ES-I3 (cell line): ENCODE data around the gene FSD1L.
"Not testable (repeated sequence)": the region's sequence is repeated elsewhere in the genome, so short reads cannot be mapped to it uniquely, and the experiment has no call there.

Source experiments
- H3K36me3 ChIP-seq: 2 replicates; pipeline ENCODE4 v1.6.1; 2013; ENCODE audit warnings: mild to moderate bottlenecking, low read length, control low read depth, moderate library complexity; ENCODE audit not compliant: insufficient read depth
- H3K4me1 ChIP-seq: 2 replicates; pipeline ENCODE4 v1.6.1; 2013; ENCODE audit warnings: mild to moderate bottlenecking, control low read depth, low read length; ENCODE audit not compliant: insufficient read depth
- H3K9ac ChIP-seq: 2 replicates; pipeline ENCODE4 v1.6.1; 2013; ENCODE audit warnings: low read depth, mild to moderate bottlenecking, low read length, moderate library complexity
- H3K9me3 ChIP-seq: 2 replicates; pipeline ENCODE4 v1.6.1; 2013; ENCODE audit warnings: mild to moderate bottlenecking, low read length, moderate library complexity; ENCODE audit not compliant: control insufficient read depth, insufficient read depth

The FSD1L gene

GRCh38 chr9:105484226-105484625 lies 36.4 kb downstream of the FSD1L start:
- Histone ChIP-seq H3K9me3 (no peaks in the 10 kb centered on the region), H3K4me1 (no peaks in the 10 kb centered on the region), H3K36me3 (no peaks in the 10 kb centered on the region), H3K9ac (no peak overlapping the region)

GRCh38 chr9:105485131-105485530 lies 37.3 kb downstream of the FSD1L start:
- Histone ChIP-seq H3K9ac (no peak overlapping the region), H3K4me1 (no peaks in the 10 kb centered on the region), H3K36me3 (no peaks in the 10 kb centered on the region), H3K9me3 (no peaks in the 10 kb centered on the region)

- no peaks in the 10 kb centered on the region for H3K36me3 ChIP-seq
- no peaks in the 10 kb centered on the region for H3K9me3 ChIP-seq
- no peaks in the 10 kb centered on the region for H3K4me1 ChIP-seq
- no peak overlapping the region for H3K9ac ChIP-seq
Measured at GRCh38 chr9:105496826-105497225, 49.0 kb downstream of the FSD1L start.

GRCh38 chr9:105497704-105498103 lies 49.9 kb downstream of the FSD1L start:
- H3K9ac ChIP-seq, result no peak overlapping the region
- H3K4me1 ChIP-seq, result no peaks in the 10 kb centered on the region
- H3K9me3 ChIP-seq, result no peaks in the 10 kb centered on the region
- H3K36me3 ChIP-seq, result no peaks in the 10 kb centered on the region

- Histone ChIP-seq H3K4me1 (peaks cover 8% of the 10 kb centered on the region; the same call in 1 of the 2 replicates), H3K9ac (no peak overlapping the region), H3K9me3 (no peaks in the 10 kb centered on the region), H3K36me3 (no peaks in the 10 kb centered on the region)
Measured at GRCh38 chr9:105500108-105500766, 52.4 kb downstream of the FSD1L start.

- Histone ChIP-seq H3K9ac (no peak overlapping the region), H3K4me1 (peaks cover 8% of the 10 kb centered on the region; the same call in 1 of the 2 replicates), H3K9me3 (no peaks in the 10 kb centered on the region), H3K36me3 (no peaks in the 10 kb centered on the region)
Measured at GRCh38 chr9:105501414-105501813, 53.6 kb downstream of the FSD1L start.

GRCh38 chr9:105502276-105502675 lies 54.4 kb downstream of the FSD1L start:
- Histone ChIP-seq H3K9me3 (no peaks in the 10 kb centered on the region), H3K4me1 (peaks cover 8% of the 10 kb centered on the region; the same call in 1 of the 2 replicates)

GRCh38 chr9:105503881-105504280 lies 56.0 kb downstream of the FSD1L start:
- peaks cover 8% of the 10 kb centered on the region; the same call in 1 of the 2 replicates for H3K4me1 ChIP-seq
- H3K9ac ChIP-seq, result no peak overlapping the region
- H3K36me3 ChIP-seq, result no peaks in the 10 kb centered on the region
- H3K9me3 ChIP-seq, result no peaks in the 10 kb centered on the region

More at GRCh38 chr9:105502276-105502675, 54.4 kb downstream of the FSD1L start:
- no peak overlapping the region for H3K9ac ChIP-seq
- H3K36me3 ChIP-seq, result no peaks in the 10 kb centered on the region

GRCh38 chr9:105507096-105507790 lies 59.4 kb downstream of the FSD1L start:
- no peaks in the 10 kb centered on the region for H3K36me3 ChIP-seq

GRCh38 chr9:105508530-105508929 lies 60.7 kb downstream of the FSD1L start:
- Histone ChIP-seq H3K9me3 (no peaks in the 10 kb centered on the region), H3K36me3 (no peaks in the 10 kb centered on the region), H3K9ac (no peak overlapping the region), H3K4me1 (peaks cover 8% of the 10 kb centered on the region; the same call in 1 of the 2 replicates)

More at GRCh38 chr9:105507096-105507790, 59.4 kb downstream of the FSD1L start:
- H3K9me3 ChIP-seq, result no peaks in the 10 kb centered on the region
- H3K4me1 ChIP-seq, result peaks cover 8% of the 10 kb centered on the region; the same call in 1 of the 2 replicates
- H3K9ac ChIP-seq, result no peak overlapping the region

GRCh38 chr9:105510024-105510423 lies 62.2 kb downstream of the FSD1L start:
- Histone ChIP-seq H3K9me3 (no peaks in the 10 kb centered on the region), H3K4me1 (no peaks in the 10 kb centered on the region), H3K36me3 (peaks cover 3% of the 10 kb centered on the region; the same call in 1 of the 2 replicates), H3K9ac (no peak overlapping the region)

- H3K36me3 ChIP-seq, result peaks cover 4% of the 10 kb centered on the region; the same call in 1 of the 2 replicates
- no peaks in the 10 kb centered on the region for H3K9me3 ChIP-seq
- no peaks in the 10 kb centered on the region for H3K4me1 ChIP-seq
- no peak overlapping the region for H3K9ac ChIP-seq
Measured at GRCh38 chr9:105511446-105511845, 63.6 kb downstream of the FSD1L start.

- Histone ChIP-seq H3K4me1 (no peaks in the 10 kb centered on the region), H3K9me3 (no peaks in the 10 kb centered on the region), H3K9ac (no peak overlapping the region), H3K36me3 (peaks cover 4% of the 10 kb centered on the region; the same call in 1 of the 2 replicates)
Measured at GRCh38 chr9:105515811-105516413, 68.1 kb downstream of the FSD1L start.

GRCh38 chr9:105519710-105520369 lies 72.0 kb downstream of the FSD1L start:
- H3K36me3 ChIP-seq, H3K4me1 ChIP-seq, H3K9me3 ChIP-seq, H3K9ac ChIP-seq: not testable (repeated sequence)
